GM12801 (cell line): ENCODE data around the gene DIS3L2.

Source experiments
- TF ChIP-seq, protein P1 (sequence below): IDR thresholded peaks from one replicate; pipeline ENCODE4 v1.5.1; 2011; ENCODE audit warnings: control low read depth; ENCODE audit not compliant: insufficient read length; ENCODE audit errors: extremely low read depth

Gene DIS3L2

DNA sequence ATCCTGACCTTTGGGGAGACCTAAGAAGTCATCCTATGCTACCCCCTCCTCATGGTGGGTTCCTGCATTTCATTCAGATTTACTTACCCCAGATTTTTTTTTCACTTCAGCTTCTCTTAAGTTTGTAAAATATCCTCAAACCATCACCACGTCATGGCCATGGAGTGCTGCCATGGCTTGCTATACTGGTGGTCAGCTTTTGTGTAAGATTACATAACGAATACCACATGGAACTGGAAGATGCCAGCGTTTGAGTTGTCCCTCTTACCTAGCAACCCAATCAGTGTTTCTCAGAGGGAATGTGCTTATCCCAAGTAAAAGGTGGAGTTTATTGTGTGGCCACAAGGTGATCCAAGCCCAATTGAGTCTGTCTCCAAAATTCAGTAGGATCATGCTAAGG is 268.4 kb downstream of the DIS3L2 start:
- TF ChIP-seq, protein P1, sequence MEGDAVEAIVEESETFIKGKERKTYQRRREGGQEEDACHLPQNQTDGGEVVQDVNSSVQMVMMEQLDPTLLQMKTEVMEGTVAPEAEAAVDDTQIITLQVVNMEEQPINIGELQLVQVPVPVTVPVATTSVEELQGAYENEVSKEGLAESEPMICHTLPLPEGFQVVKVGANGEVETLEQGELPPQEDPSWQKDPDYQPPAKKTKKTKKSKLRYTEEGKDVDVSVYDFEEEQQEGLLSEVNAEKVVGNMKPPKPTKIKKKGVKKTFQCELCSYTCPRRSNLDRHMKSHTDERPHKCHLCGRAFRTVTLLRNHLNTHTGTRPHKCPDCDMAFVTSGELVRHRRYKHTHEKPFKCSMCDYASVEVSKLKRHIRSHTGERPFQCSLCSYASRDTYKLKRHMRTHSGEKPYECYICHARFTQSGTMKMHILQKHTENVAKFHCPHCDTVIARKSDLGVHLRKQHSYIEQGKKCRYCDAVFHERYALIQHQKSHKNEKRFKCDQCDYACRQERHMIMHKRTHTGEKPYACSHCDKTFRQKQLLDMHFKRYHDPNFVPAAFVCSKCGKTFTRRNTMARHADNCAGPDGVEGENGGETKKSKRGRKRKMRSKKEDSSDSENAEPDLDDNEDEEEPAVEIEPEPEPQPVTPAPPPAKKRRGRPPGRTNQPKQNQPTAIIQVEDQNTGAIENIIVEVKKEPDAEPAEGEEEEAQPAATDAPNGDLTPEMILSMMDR = no peak

DNA sequence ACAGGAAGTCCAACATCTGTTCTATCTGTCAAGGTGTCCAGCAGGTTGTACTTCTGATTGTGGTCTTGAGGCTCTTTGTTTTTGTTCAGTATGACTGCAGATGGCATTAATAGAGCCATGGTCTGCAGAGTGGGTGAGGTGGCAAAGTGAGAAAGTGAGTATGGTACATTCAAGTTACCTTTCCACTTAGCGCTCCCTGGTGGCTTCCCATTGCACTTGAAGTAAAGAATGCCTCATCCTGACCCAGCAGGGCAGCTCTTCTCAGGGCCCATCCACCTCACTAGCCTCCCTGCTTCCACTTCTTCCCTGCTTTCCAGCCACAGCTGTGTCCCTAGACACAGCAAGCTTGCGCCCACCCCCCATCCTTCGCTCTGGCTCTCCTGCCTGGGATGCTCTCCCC is 269.0 kb downstream of the DIS3L2 start:
- TF ChIP-seq, protein P1 = no peak

DNA sequence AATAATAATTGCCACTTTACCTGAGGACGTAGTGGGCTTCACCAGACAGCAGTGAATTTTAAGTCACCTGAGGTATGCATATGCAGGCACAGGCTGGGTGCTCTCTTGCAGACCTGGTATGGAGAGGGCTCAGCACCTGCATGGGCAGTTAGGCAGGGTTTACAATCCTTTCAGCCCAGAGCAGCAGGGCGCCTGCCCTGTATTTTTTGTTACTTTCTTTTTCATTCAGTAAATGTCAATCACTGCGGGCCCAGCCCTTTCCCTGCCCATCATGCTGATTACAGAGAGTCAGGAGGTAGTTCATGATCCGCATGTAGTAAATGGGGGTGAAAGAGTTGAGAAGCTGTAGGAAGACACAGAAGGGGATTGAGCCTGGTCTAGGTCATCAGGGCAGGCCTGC is 270.0 kb downstream of the DIS3L2 start:
- TF ChIP-seq, protein P1 = no peak

DNA sequence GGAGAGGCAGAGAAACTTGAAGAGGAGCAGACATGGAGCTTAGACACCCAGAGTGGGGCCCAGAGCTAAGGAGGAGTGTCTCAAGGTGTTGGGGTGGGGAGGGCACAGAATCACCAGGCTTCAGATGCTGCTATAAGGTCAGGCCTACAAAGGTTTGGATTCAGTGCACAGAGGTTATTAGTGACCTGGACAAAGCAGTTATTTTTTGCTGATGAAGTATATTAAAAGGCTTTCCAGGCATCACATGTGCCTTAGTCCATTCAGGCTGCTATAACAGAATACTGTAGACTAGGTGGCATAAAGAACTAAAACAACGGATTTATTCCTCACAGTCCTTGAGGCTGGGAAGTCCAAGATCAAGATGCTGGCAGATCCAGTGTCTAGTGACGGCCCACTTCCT is 271.4 kb downstream of the DIS3L2 start:
- TF ChIP-seq, protein P1 = no peak

DNA sequence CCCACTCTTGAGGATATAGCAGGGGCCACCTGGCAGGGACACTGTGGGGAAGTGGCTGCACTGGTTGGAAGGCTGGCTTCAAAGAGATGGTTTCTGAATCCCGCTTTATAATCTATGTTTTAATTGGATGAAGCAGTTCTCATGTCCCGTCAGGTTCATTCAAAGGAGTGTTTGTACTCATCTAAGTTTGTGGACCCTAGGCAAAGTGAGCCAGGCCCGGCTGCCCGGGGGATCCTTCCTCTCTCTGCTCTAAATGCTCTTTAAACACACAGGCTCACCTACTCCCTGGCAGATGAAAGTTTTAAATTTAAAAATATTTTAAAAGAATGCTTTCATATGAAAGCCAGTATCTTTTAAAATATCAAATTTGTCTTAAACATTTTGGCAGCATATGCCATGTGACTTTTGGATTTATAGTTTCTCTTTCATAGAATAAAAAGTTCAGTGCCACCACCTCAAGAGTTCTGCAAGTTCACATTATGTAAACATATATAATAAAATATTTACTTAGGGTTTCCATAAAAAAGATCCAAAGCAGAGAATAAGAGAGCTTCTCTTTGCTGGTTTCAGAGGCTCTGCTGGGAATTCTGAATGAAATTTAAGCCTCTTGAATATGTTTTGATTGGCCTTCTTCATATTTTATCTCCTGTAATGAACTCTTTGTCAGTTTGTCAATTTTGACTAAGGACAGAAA is 273.6 kb downstream of the DIS3L2 start:
- TF ChIP-seq, protein P1 = no peak

DNA sequence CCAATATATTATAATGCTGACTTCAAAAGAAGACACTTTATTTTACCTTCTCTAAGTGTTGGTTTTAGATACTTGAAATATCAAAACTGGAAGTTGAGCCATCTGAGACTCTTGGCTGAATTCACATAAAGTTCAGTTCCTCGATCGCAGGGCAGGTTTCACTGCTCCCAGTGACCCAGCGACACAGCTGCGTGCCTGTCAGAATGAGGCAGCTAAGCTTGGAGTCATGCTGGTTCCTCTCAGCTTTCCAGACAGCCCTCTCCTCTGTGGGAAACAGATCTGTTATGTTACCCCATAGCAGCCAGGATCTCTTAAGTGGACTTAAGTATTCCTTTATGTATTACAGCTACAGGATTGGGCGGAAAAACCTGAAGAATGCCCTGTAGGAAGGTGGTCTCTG is 274.2 kb downstream of the DIS3L2 start:
- TF ChIP-seq, protein P1 = no peak

DNA sequence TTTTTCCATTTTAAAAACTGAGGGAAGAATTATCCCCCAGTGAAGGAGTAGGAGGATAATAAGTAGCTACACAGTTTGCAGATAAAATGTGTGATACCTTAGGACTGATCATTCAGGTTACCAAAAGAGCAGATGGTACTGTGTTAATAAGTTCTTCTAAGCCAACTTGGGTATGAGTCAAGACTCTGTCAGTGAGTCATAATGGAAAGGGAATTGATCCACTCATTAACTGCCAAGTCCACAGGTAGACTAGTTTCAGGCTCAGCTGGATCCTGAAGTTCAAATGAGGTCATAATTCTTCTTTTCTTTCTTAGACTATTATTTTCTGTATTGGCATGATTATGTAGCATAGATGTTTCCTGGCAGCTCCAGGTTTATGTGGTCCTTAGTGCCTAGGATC is 274.7 kb downstream of the DIS3L2 start:
- TF ChIP-seq, protein P1 = no peak
